Measurements from ENCODE around the gene TMEM171.

Gene TMEM171

GRCh38 chr5:73158313-73158712 lies 37.9 kb downstream of the TMEM171 start:
- Histone ChIP-seq H3K18ac (ENCODE audit: low read depth in 1 of 2, low read length in 2 of 2) (no peak overlapping the region), H2BK5ac (ENCODE audit: low read depth, low read length, poor library complexity, severe bottlenecking) (peak overlapping the region; percentile 40), H2BK12ac (ENCODE audit: low read length in 2 of 2) (no peak overlapping the region), H3K79me1 (replicated peaks; ENCODE audit: low read length, poor library complexity, severe bottlenecking) (no peaks in the 10 kb centered on the region), H3K27ac (ENCODE audit: low read length, poor library complexity, severe bottlenecking) (peak overlapping the region; percentile 87), H3K4me3 (ENCODE audit: insufficient read depth in 1 of 2, low read depth in 1 of 2, low read length in 2 of 2) (no peak overlapping the region), H4K91ac (ENCODE audit: low read length) (no peak overlapping the region), H3K9me3 (ENCODE audit: control insufficient read depth, low read length) (no peaks in the 10 kb centered on the region), H2AK5ac (ENCODE audit: low read length, severe bottlenecking) (peak overlapping the region; percentile 57), H3K14ac (ENCODE audit: low read length in 2 of 2) (no peak overlapping the region), H3K23ac (ENCODE audit: low read length in 2 of 2) (no peak overlapping the region), H4K8ac (ENCODE audit: low read length) (no peak overlapping the region), H2AFZ (ENCODE audit: low read depth, low read length) (no peak overlapping the region), H3K36me3 (ENCODE audit: control insufficient read depth in 1 of 2, insufficient read depth in 2 of 2, low read depth in 1 of 2, low read length in 2 of 2) (no peaks in the 10 kb centered on the region), H3K4me1 (ENCODE audit: control insufficient read depth, insufficient read depth, low read depth, low read length) (peaks cover 25% of the 10 kb centered on the region), H2BK15ac (ENCODE audit: low read depth, poor library complexity, severe bottlenecking) (no peak overlapping the region), H3K4me2 (ENCODE audit: low read length, poor library complexity, severe bottlenecking) (no peak overlapping the region), H2BK120ac (ENCODE audit: low read depth, low read length) (no peak overlapping the region), H3K27me3 (ENCODE audit: control insufficient read depth in 1 of 2, insufficient read depth in 1 of 2, low read length in 2 of 2) (peaks cover 0 to 22% of the 10 kb centered on the region in 2 experiments), H3K9ac (ENCODE audit: low read length) (no peak overlapping the region), H3K4ac (ENCODE audit: low read depth in 1 of 2, low read length in 2 of 2) (no peak overlapping the region)
- no peak for DNase-seq
- WGBS: 92% methylated on average over 4 of the region's 4 CpGs

- no peak overlapping the region for H2AFZ ChIP-seq (ENCODE audit: low read depth, low read length)
- no peak overlapping the region for H2BK12ac ChIP-seq (ENCODE audit: low read length in 2 of 2)
- WGBS: 91% methylated on average over 3 of the region's 4 CpGs
- no peak overlapping the region for H3K4ac ChIP-seq (ENCODE audit: low read depth in 1 of 2, low read length in 2 of 2)
- H3K4me1 ChIP-seq (ENCODE audit: control insufficient read depth, insufficient read depth, low read depth, low read length): peaks cover 19% of the 10 kb centered on the region
- H3K23ac ChIP-seq (ENCODE audit: low read length in 2 of 2): no peak overlapping the region
- H3K9me3 ChIP-seq (ENCODE audit: control insufficient read depth, low read length): no peaks in the 10 kb centered on the region
- H3K27ac ChIP-seq (ENCODE audit: low read length, poor library complexity, severe bottlenecking): no peak overlapping the region
- no peak overlapping the region for H3K4me3 ChIP-seq (ENCODE audit: insufficient read depth in 1 of 2, low read depth in 1 of 2, low read length in 2 of 2)
- H3K79me1 ChIP-seq (replicated peaks; ENCODE audit: low read length, poor library complexity, severe bottlenecking): no peaks in the 10 kb centered on the region
- H3K18ac ChIP-seq (ENCODE audit: low read depth in 1 of 2, low read length in 2 of 2): no peak overlapping the region
- peaks cover 0 to 34% of the 10 kb centered on the region in 2 experiments for H3K27me3 ChIP-seq (ENCODE audit: control insufficient read depth in 1 of 2, insufficient read depth in 1 of 2, low read length in 2 of 2)
- H4K91ac ChIP-seq (ENCODE audit: low read length): no peak overlapping the region
- no peak overlapping the region for H3K4me2 ChIP-seq (ENCODE audit: low read length, poor library complexity, severe bottlenecking)
- H2BK120ac ChIP-seq (ENCODE audit: low read depth, low read length): no peak overlapping the region
- H3K14ac ChIP-seq (ENCODE audit: low read length in 2 of 2): no peak overlapping the region
- H2BK15ac ChIP-seq (ENCODE audit: low read depth, poor library complexity, severe bottlenecking): no peak overlapping the region
- H2BK5ac ChIP-seq (ENCODE audit: low read depth, low read length, poor library complexity, severe bottlenecking): no peak overlapping the region
- H2AK5ac ChIP-seq (ENCODE audit: low read length, severe bottlenecking): no peak overlapping the region
- no peak overlapping the region for H4K8ac ChIP-seq (ENCODE audit: low read length)
- no peak overlapping the region for H3K9ac ChIP-seq (ENCODE audit: low read length)
- DNase-seq: no peak
- H3K36me3 ChIP-seq (ENCODE audit: control insufficient read depth in 1 of 2, insufficient read depth in 2 of 2, low read depth in 1 of 2, low read length in 2 of 2): no peaks in the 10 kb centered on the region
Observed at GRCh38 chr5:73160239-73160671, 39.9 kb downstream of the TMEM171 start.

GRCh38 chr5:73170522-73170921 lies 50.1 kb downstream of the TMEM171 start:
- Histone ChIP-seq H3K9me3 (ENCODE audit: control insufficient read depth, low read length) (no peaks in the 10 kb centered on the region), H2BK15ac (ENCODE audit: low read depth, poor library complexity, severe bottlenecking) (no peak overlapping the region), H2AK5ac (ENCODE audit: low read length, severe bottlenecking) (peak overlapping the region; percentile 50), H3K9ac (ENCODE audit: low read length) (no peak overlapping the region), H3K4ac (ENCODE audit: low read depth in 1 of 2, low read length in 2 of 2) (no peak overlapping the region), H3K27me3 (ENCODE audit: control insufficient read depth in 1 of 2, insufficient read depth in 1 of 2, low read length in 2 of 2) (peaks cover 0 to 68% of the 10 kb centered on the region in 2 experiments), H3K4me3 (ENCODE audit: insufficient read depth in 1 of 2, low read depth in 1 of 2, low read length in 2 of 2) (no peak overlapping the region), H3K79me1 (replicated peaks; ENCODE audit: low read length, poor library complexity, severe bottlenecking) (no peaks in the 10 kb centered on the region), H3K36me3 (ENCODE audit: control insufficient read depth in 1 of 2, insufficient read depth in 2 of 2, low read depth in 1 of 2, low read length in 2 of 2) (no peaks in the 10 kb centered on the region), H3K18ac (ENCODE audit: low read depth in 1 of 2, low read length in 2 of 2) (no peak overlapping the region), H3K4me1 (ENCODE audit: control insufficient read depth, insufficient read depth, low read depth, low read length) (peaks cover 5% of the 10 kb centered on the region), H3K14ac (ENCODE audit: low read length in 2 of 2) (no peak overlapping the region), H4K91ac (ENCODE audit: low read length) (no peak overlapping the region), H3K4me2 (ENCODE audit: low read length, poor library complexity, severe bottlenecking) (no peak overlapping the region), H2AFZ (ENCODE audit: low read depth, low read length) (no peak overlapping the region), H2BK5ac (ENCODE audit: low read depth, low read length, poor library complexity, severe bottlenecking) (no peak overlapping the region), H2BK120ac (ENCODE audit: low read depth, low read length) (no peak overlapping the region), H3K27ac (ENCODE audit: low read length, poor library complexity, severe bottlenecking) (no peak overlapping the region), H4K8ac (ENCODE audit: low read length) (no peak overlapping the region), H3K23ac (ENCODE audit: low read length in 2 of 2) (no peak overlapping the region), H2BK12ac (ENCODE audit: low read length in 2 of 2) (no peak overlapping the region)
- DNase-seq: peak; percentile 34

GRCh38 chr5:73171495-73171894 lies 51.1 kb downstream of the TMEM171 start:
- Histone ChIP-seq H3K4ac (ENCODE audit: low read depth in 1 of 2, low read length in 2 of 2) (no peak overlapping the region), H3K14ac (ENCODE audit: low read length in 2 of 2) (no peak overlapping the region)

More at GRCh38 chr5:73171495-73171894, 51.1 kb downstream of the TMEM171 start:
- DNase-seq: no peak
- no peak overlapping the region for H3K4me2 ChIP-seq (ENCODE audit: low read length, poor library complexity, severe bottlenecking)
- H3K4me3 ChIP-seq (ENCODE audit: insufficient read depth in 1 of 2, low read depth in 1 of 2, low read length in 2 of 2): no peak overlapping the region
- no peak overlapping the region for H2AK5ac ChIP-seq (ENCODE audit: low read length, severe bottlenecking)
- H2AFZ ChIP-seq (ENCODE audit: low read depth, low read length): no peak overlapping the region
- H4K8ac ChIP-seq (ENCODE audit: low read length): no peak overlapping the region
- H3K27ac ChIP-seq (ENCODE audit: low read length, poor library complexity, severe bottlenecking): no peak overlapping the region
- H2BK5ac ChIP-seq (ENCODE audit: low read depth, low read length, poor library complexity, severe bottlenecking): no peak overlapping the region
- no peaks in the 10 kb centered on the region for H3K79me1 ChIP-seq (replicated peaks; ENCODE audit: low read length, poor library complexity, severe bottlenecking)
- peaks cover 5% of the 10 kb centered on the region for H3K4me1 ChIP-seq (ENCODE audit: control insufficient read depth, insufficient read depth, low read depth, low read length)
- H3K9me3 ChIP-seq (ENCODE audit: control insufficient read depth, low read length): no peaks in the 10 kb centered on the region
- H2BK120ac ChIP-seq (ENCODE audit: low read depth, low read length): no peak overlapping the region
- peaks cover 0 to 67% of the 10 kb centered on the region in 2 experiments for H3K27me3 ChIP-seq (ENCODE audit: control insufficient read depth in 1 of 2, insufficient read depth in 1 of 2, low read length in 2 of 2)
- no peak overlapping the region for H3K9ac ChIP-seq (ENCODE audit: low read length)
- no peak overlapping the region for H2BK15ac ChIP-seq (ENCODE audit: low read depth, poor library complexity, severe bottlenecking)
- no peak overlapping the region for H4K91ac ChIP-seq (ENCODE audit: low read length)
- H3K23ac ChIP-seq (ENCODE audit: low read length in 2 of 2): no peak overlapping the region
- H3K36me3 ChIP-seq (ENCODE audit: control insufficient read depth in 1 of 2, insufficient read depth in 2 of 2, low read depth in 1 of 2, low read length in 2 of 2): no peaks in the 10 kb centered on the region
- H3K18ac ChIP-seq (ENCODE audit: low read depth in 1 of 2, low read length in 2 of 2): no peak overlapping the region
- H2BK12ac ChIP-seq (ENCODE audit: low read length in 2 of 2): no peak overlapping the region

All from mesenchymal stem cell (in vitro differentiated cells and primary cell).